Activated CD4-positive, alpha-beta T cell treated with anti-CD3 and anti-CD28 coated beads for 1 hour (primary cell): ENCODE measurements around the gene SAMD14.

ENCODE experiments used
- DNase-seq: peaks from one replicate; pipeline ENCODE4 v3.0.0-alpha.2; 2020

SAMD14 gene

DNA sequence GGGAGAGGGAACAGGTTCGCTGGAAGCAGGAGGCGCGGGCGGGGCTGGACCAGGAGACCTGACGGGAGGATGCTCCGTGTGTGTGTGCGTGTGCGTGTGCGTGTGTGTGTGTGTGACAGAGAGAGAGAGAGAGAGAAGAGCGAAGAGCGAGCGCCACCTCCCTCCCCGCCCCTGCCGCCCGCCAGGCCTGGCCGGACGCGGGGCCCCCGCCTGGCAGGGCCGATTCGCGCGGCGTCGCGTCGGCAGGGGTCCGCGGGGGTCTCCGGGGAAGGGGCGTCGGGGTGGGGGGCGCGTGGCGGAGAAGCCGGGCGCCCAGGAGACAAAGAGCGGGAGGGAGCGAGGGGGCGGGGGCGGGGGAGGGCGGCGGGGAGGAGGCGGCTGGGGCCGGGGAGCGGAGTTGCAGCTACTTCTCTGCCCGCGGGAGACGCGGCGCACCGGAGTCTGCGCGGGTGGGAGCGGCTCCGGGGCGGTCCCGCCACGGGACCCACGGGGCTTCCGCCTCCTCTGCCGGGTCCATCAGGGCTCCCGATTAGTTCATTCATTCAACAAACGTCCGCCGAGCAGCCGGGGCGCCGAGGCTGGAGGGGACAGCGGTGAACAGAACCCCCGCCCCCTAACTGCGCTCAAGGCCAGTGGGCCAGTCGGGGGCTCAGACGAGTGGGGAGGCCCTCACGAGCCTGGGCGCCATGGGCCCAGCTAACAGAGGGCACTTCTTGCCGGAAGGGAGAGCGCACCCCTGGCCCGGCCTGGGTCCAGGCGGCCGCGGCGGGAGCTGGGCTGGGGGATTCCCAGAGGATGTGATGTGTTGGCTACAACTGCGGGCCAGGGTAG lies at the start of gene SAMD14:
Gene SAMD14 (minus strand): TSS at position 433 of the 831 bp plus-strand sequence. CDS start 5,201 bp downstream, outside the sequence.
- no peak for DNase-seq

GRCh38 chr17:50177983-50178834 lies 48.2 kb upstream of the SAMD14 start:
- peak; percentile 28 for DNase-seq

DNA sequence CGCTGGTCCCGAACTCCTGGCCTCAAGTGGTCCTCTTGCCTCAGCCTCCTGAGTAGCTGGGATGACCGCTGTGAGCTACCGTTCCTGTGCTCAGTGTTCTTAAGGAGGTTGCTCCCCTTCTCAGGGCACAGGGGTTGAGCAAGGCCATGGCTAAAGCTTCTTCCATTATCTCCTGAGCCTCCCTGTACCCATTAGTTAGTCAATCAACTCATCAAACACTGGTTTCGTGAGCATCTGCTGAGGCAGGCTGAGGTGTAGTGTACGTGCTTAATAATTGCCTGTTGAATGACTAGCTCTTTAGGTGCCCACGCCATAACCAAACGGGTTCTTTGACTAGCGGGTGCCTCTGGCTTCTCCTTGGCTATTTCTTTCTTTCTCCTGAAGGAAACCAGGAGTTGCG lies 47.5 kb upstream of the SAMD14 start:
- no peak for DNase-seq

GRCh38 chr17:50176559-50177357 lies 46.8 kb upstream of the SAMD14 start:
- DNase-seq: no peak

- no peak for DNase-seq
Observed at GRCh38 chr17:50175035-50175807, 45.3 kb upstream of the SAMD14 start.

DNA sequence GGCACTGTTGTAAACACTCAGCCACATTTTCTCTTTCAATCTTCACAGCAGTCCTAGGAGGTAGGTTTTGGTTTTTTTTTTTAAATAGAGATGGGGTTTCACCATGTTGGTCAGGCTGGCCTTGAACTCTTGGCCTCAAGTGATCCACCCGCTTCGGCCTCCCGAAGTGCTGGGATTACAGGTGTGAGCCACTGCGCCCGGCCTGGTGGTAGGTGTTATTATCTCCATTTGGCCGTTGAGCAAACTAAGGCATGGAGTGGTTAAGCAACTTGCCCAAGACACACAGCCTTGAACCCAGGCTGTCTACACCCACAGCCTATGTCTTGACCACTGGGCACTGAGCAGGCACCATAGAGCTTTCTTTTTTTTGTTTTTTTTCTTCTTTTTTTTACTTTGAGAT lies 44.5 kb upstream of the SAMD14 start:
- no peak for DNase-seq

- no peak for DNase-seq
Observed at GRCh38 chr17:50173335-50173941, 43.5 kb upstream of the SAMD14 start.

- DNase-seq: no peak
Observed at GRCh38 chr17:50172936-50173334, 43.0 kb upstream of the SAMD14 start.

GRCh38 chr17:50172130-50172529 lies 42.2 kb upstream of the SAMD14 start:
- DNase-seq: no peak

GRCh38 chr17:50171371-50172071 lies 41.6 kb upstream of the SAMD14 start:
- DNase-seq: no peak

DNA sequence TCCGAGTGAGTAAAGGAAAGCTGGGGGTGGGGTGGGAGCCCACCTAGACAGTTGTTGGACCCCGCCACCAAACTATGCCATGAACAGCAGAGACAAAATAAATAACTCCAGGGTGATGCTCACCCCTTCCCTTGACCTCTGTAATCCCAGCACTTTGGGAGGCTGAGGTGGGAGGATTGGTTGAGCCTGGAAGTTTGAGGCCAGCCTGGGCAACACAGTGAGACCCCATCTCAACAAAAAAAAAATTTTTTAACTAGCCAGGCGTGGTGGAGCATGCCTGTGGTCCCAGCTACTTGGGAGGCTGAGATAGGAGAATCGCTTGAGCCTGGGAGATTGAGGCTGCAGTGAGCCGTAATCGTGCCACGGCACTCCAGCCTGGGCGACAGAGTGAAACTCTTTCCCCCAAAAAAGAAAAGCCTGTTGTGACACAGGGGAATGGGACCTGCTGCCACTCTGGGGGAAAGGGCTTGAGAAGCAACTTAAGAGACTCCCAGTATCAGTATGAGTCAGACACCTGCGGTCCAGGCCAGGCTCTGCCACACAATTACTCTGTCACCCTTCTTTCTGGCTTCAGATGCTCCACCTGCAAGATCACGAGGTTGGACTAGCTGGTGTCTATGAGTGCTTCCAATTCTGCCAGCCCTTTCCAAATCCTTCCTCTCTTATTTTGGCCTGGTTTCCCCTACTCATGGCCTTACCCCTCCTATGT lies 40.9 kb upstream of the SAMD14 start:
- no peak for DNase-seq

DNA sequence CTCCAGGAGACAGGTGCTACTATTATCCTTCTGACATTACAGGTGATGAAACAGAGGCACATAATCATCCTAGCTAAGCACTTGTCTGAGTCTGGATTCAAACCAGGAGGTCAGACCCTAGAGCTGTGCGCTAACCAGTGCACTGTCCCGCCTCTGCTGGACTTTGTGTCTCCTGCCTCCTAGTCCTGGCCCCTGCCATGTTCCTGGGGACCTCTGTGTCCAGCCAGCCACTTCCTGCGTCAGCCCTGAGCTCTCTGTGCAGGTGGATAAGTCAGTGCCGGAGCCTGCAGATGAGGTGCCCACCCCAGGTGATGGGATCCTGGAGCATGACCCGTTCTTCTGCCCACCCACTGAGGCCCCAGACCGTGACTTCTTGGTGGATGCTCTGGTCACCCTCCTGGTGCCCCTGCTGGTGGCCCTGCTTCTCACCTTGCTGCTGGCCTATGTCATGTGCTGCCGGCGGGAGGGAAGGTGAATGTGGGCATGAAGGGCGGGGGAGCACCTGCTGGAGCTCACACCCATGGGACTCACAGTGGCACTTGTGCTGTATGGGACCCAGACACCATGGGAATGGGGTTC lies 40.0 kb upstream of the SAMD14 start:
- DNase-seq: no peak

GRCh38 chr17:50169121-50169764 lies 39.3 kb upstream of the SAMD14 start:
- DNase-seq: peak; percentile 28

DNA sequence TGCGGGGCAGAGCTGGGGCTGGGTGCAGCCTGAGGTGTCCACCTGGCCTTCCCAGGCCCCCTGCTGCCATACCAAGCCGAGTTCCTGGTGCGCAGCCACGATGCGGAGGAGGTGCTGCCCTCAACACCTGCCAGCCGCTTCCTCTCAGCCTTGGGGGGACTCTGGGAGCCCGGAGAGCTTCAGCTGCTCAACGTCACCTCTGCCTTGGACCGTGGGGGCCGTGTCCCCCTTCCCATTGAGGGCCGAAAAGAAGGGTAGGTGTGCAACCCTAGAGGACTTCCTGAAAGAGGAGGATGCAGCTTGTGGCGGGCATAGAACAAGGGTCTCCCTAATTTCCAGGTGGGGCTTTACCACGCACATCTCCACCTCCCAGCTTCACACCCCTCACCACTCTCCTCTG lies 38.4 kb upstream of the SAMD14 start:
- no peak for DNase-seq

DNA sequence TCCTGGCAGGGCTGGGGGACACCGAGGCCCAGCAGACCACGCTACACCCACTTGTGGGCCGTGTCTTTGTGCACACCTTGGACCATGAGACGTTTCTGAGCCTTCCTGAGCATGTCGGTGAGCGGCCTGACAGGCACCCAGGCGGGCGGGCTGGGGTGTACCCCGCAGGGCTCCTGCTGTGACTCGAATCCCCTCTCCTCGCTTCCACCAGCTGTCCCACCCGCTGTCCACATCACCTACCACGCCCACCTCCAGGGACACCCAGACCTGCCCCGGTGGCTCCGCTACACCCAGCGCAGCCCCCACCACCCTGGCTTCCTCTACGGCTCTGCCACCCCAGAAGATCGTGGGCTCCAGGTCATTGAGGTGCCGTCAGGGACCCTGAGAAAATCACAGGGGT lies 37.4 kb upstream of the SAMD14 start:
- no peak for DNase-seq

DNA sequence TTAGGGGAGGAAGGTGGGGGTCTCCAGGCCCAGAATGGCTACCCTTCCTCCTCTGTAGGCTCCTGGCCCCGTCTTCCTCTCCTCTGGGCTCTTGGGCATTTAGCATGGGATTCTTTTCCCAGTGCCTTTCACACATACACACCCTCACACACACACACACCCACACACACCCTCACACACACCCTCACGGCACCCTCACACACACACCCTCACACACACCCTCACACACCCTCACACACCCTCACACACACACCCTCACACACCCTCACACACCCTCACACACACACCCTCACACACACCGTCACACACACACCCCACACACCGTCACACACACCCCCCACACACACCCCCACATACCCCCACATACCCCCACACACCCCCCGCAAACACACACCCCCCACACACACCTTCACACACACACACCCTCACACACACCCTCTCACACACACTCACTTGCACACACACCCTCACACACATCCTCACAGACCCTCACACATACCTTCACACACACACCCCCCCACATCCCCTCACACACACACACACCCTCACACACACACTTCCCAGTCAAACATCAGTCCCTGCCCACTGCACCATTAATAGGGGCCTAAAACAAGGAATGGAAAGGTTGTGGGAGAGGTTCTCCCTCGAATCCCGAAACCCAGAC lies 36.7 kb upstream of the SAMD14 start:
- DNase-seq: no peak

- no peak for DNase-seq
Observed at GRCh38 chr17:50165867-50166517, 36.0 kb upstream of the SAMD14 start, which contains the start of gene SGCA. Gene SGCA (plus strand): TSS chr17:50166005. CDS start chr17:50166041, 36 bp downstream.

DNA sequence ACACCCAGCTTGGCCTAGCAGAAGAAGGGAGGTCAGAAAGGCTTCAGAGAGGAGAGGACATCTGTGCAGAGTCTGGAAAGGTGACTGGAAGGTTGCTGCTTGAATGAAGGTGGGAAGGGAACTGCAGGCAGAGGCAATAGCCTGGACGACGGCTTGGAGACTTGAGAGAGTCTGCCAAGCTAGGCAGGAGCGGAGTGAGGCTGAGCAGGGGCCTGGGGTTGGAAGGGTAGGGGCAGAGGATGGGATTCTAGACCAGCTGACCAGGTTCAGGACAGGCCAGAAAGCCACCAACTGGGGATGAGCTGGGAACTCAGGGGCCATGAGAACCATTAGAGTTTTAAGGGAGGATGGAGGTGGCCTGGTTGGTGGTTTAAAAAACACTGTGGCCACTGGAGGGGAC lies 35.5 kb upstream of the SAMD14 start:
- DNase-seq: no peak
